ENCODE measurements around the gene HS3ST3B1.

HS3ST3B1 gene

GRCh38 chr17:14318918-14319205, 18.0 kb downstream of the HS3ST3B1 start:
- in situ Hi-C loops (cut with HindIII; ENCODE audit: low sequenced_read_pairs): loop anchor here (25.0 kb wide), 1 partner anchor 732 kb away; no protein-coding TSS in a partner anchor

GRCh38 chr17:14320098-14320497, 19.2 kb downstream of the HS3ST3B1 start:
- in situ Hi-C loops (cut with HindIII; ENCODE audit: low sequenced_read_pairs): loop anchor here (25.0 kb wide), 1 partner anchor 733 kb away; no protein-coding TSS in a partner anchor

- in situ Hi-C loops (cut with HindIII; ENCODE audit: low sequenced_read_pairs): loop anchor here (25.0 kb wide), 1 partner anchor 734 kb away; no protein-coding TSS in a partner anchor
Measured at GRCh38 chr17:14320734-14321475, 20.0 kb downstream of the HS3ST3B1 start.

- in situ Hi-C loops (cut with HindIII; ENCODE audit: low sequenced_read_pairs): loop anchor here (25.0 kb wide), 1 partner anchor 734 kb away; no protein-coding TSS in a partner anchor
Measured at GRCh38 chr17:14321476-14321949, 20.6 kb downstream of the HS3ST3B1 start.

- in situ Hi-C loops (cut with HindIII; ENCODE audit: low sequenced_read_pairs): loop anchor here (25.0 kb wide), 1 partner anchor 735 kb away; no protein-coding TSS in a partner anchor
Measured at GRCh38 chr17:14321980-14322776, 21.3 kb downstream of the HS3ST3B1 start.

- in situ Hi-C loops (cut with HindIII; ENCODE audit: low sequenced_read_pairs): loop anchor here (25.0 kb wide), 1 partner anchor 736 kb away; no protein-coding TSS in a partner anchor
Measured at GRCh38 chr17:14323522-14323981, 22.7 kb downstream of the HS3ST3B1 start.

GRCh38 chr17:14325618-14326167, 24.8 kb downstream of the HS3ST3B1 start:
- in situ Hi-C loops (cut with HindIII; ENCODE audit: low sequenced_read_pairs): no loop called here

GRCh38 chr17:14329900-14330491, 29.1 kb downstream of the HS3ST3B1 start:
- in situ Hi-C loops (cut with HindIII; ENCODE audit: low sequenced_read_pairs): no loop called here

GRCh38 chr17:14330492-14330962, 29.6 kb downstream of the HS3ST3B1 start:
- in situ Hi-C loops (cut with HindIII; ENCODE audit: low sequenced_read_pairs): no loop called here

GRCh38 chr17:14331225-14331981, 30.5 kb downstream of the HS3ST3B1 start:
- in situ Hi-C loops (cut with HindIII; ENCODE audit: low sequenced_read_pairs): no loop called here

- in situ Hi-C loops (cut with HindIII; ENCODE audit: low sequenced_read_pairs): no loop called here
Measured at GRCh38 chr17:14331982-14332298, 31.1 kb downstream of the HS3ST3B1 start.

- in situ Hi-C loops (cut with HindIII; ENCODE audit: low sequenced_read_pairs): no loop called here
Measured at GRCh38 chr17:14332331-14332730, 31.4 kb downstream of the HS3ST3B1 start.

- in situ Hi-C loops (cut with HindIII; ENCODE audit: low sequenced_read_pairs): no loop called here
Measured at GRCh38 chr17:14333506-14333905, 32.6 kb downstream of the HS3ST3B1 start.

- in situ Hi-C loops (cut with HindIII; ENCODE audit: low sequenced_read_pairs): no loop called here
Measured at GRCh38 chr17:14334276-14334840, 33.5 kb downstream of the HS3ST3B1 start.

- in situ Hi-C loops (cut with HindIII; ENCODE audit: low sequenced_read_pairs): no loop called here
Measured at GRCh38 chr17:14334919-14335318, 34.0 kb downstream of the HS3ST3B1 start.

GRCh38 chr17:14336418-14336817, 35.5 kb downstream of the HS3ST3B1 start:
- in situ Hi-C loops (cut with HindIII; ENCODE audit: low sequenced_read_pairs): no loop called here

- in situ Hi-C loops (cut with HindIII; ENCODE audit: low sequenced_read_pairs): no loop called here
Measured at GRCh38 chr17:14337596-14338079, 36.8 kb downstream of the HS3ST3B1 start.

GRCh38 chr17:14340857-14341754, 40.2 kb downstream of the HS3ST3B1 start:
- in situ Hi-C loops (cut with HindIII; ENCODE audit: low sequenced_read_pairs): no loop called here

- in situ Hi-C loops (cut with HindIII; ENCODE audit: low sequenced_read_pairs): no loop called here
Measured at GRCh38 chr17:14341866-14342265, 41.0 kb downstream of the HS3ST3B1 start.
